Measurements from ENCODE around the gene LRRC10B. TPM values are rescaled to one million over a fixed set of nuclear protein-coding genes. Genes with fewer than 3 reads are reported as not detected.

Gene LRRC10B
- total and polyA plus RNA-seq, 2 experiments from 2014 or later, result 0.43 TPM; not detected in 1

GRCh38 chr11:61505640-61506155 lies 2.9 kb upstream of the LRRC10B start:
- no peak overlapping the region for H3K27ac ChIP-seq
- TF ChIP-seq EZH2phosphoT487 (IDR thresholded peaks at IDR 0.05; ENCODE audit: insufficient read depth, low read depth), result no peak
- no peak for TF ChIP-seq EZH2 (IDR thresholded peaks at IDR 0.05; ENCODE audit: insufficient read depth, poor library complexity, severe bottlenecking)
- H3K36me3 ChIP-seq (ENCODE audit: low read depth), result no peaks in the 10 kb centered on the region
- H3K4me1 ChIP-seq (ENCODE audit: insufficient read depth), result no peaks in the 10 kb centered on the region
- no peaks in the 10 kb centered on the region for H3K9me3 ChIP-seq (ENCODE audit: low read depth)
- no peaks in the 10 kb centered on the region for H3K79me2 ChIP-seq (ENCODE audit: insufficient read depth)
- peak; percentile 37 for DNase-seq
- no peak overlapping the region for H3K9ac ChIP-seq
- no peaks in the 10 kb centered on the region for H3K9me2 ChIP-seq (ENCODE audit: insufficient read depth)
- H3K4me2 ChIP-seq (ENCODE audit: unreplicated experiment), result no peak overlapping the region
- H4K20me1 ChIP-seq (ENCODE audit: insufficient read depth), result no peaks in the 10 kb centered on the region
- peaks cover 29% of the 10 kb centered on the region for H3K27me3 ChIP-seq (replicated peaks; ENCODE audit: insufficient read depth)
- no peaks in the 10 kb centered on the region for H3F3A ChIP-seq (ENCODE audit: insufficient read depth)
- H2AFZ ChIP-seq, result no peak overlapping the region
- in situ Hi-C loops (cut with MboI), result no loop called here
- WGBS, 2 experiments (ENCODE audit: low coverage in 1 of 2, low lambda C conversion rate in 2 of 2, missing lambda C conversion rate in 2 of 2), result 39 to 44% methylated on average over 8 to 10 of the region's 10 CpGs
- no peak overlapping the region for H3K4me3 ChIP-seq

DNA sequence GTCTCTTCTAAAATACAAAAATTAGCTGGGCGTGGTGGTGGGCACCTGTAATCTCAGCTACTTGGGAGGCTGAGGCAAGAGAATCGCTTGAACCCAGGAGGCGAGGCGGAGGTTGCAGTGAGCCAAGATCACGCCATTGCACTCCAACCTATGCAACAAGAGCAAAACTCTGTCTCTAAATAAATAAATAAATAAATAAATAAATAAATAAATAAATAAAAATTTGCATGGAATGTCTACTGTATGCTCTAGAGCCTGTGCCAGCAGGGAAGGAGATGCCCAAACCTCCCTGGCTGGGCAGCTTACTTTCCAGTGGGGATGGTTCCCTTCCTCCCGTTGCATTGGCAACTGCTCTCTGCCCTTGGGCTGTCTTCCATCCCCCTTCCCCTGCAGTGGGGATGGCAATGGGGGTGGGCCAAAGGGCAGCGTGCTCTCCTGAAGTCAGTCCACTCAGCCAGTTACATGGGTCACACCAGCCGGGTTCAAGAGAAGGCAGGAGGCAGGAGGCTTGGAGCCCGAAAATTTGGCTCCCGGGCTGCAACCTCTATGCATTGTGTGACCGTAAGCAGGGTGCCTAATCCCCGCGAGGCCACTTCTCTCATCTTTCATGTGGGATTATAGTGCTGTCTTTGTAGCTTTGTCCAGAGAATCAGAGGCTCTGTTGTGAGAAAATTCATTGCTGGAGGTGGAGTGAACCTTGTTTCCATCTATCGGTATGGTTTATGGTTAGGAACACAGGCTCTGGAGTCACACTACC lies 1.4 kb upstream of the LRRC10B start:
- Histone ChIP-seq H3K4me3 (no peak overlapping the region), H3K9me2 (ENCODE audit: insufficient read depth) (no peaks in the 10 kb centered on the region), H3K9me3 (ENCODE audit: low read depth) (no peaks in the 10 kb centered on the region), H3K4me2 (ENCODE audit: unreplicated experiment) (no peak overlapping the region), H3F3A (ENCODE audit: insufficient read depth) (no peaks in the 10 kb centered on the region), H4K20me1 (ENCODE audit: insufficient read depth) (no peaks in the 10 kb centered on the region), H3K27ac (no peak overlapping the region), H3K9ac (no peak overlapping the region), H3K79me2 (ENCODE audit: insufficient read depth) (no peaks in the 10 kb centered on the region), H3K27me3 (replicated peaks; ENCODE audit: insufficient read depth) (peaks cover 20% of the 10 kb centered on the region), H2AFZ (no peak overlapping the region), H3K36me3 (ENCODE audit: low read depth) (no peaks in the 10 kb centered on the region), H3K4me1 (ENCODE audit: insufficient read depth) (no peaks in the 10 kb centered on the region)
- in situ Hi-C loops (cut with MboI), result no loop called here
- no peak for TF ChIP-seq EZH2phosphoT487 (IDR thresholded peaks at IDR 0.05; ENCODE audit: insufficient read depth, low read depth)
- peak; percentile 19 for TF ChIP-seq EZH2 (IDR thresholded peaks at IDR 0.05; ENCODE audit: insufficient read depth, poor library complexity, severe bottlenecking)
- no peak for DNase-seq
- 58 to 68% methylated on average over 14 of the region's 14 CpGs for WGBS, 2 experiments (ENCODE audit: low coverage in 1 of 2, low lambda C conversion rate in 2 of 2, missing lambda C conversion rate in 2 of 2)

- Histone ChIP-seq H3K27ac (no peak overlapping the region), H3K9me3 (ENCODE audit: low read depth) (no peaks in the 10 kb centered on the region), H3K9ac (no peak overlapping the region), H3K4me3 (peak overlapping the region; percentile 57), H3K27me3 (replicated peaks; ENCODE audit: insufficient read depth) (peaks cover 20% of the 10 kb centered on the region), H3K9me2 (ENCODE audit: insufficient read depth) (no peaks in the 10 kb centered on the region), H3F3A (ENCODE audit: insufficient read depth) (no peaks in the 10 kb centered on the region), H3K36me3 (ENCODE audit: low read depth) (no peaks in the 10 kb centered on the region), H2AFZ (peak overlapping the region; percentile 73), H4K20me1 (ENCODE audit: insufficient read depth) (no peaks in the 10 kb centered on the region), H3K4me1 (ENCODE audit: insufficient read depth) (no peaks in the 10 kb centered on the region), H3K4me2 (ENCODE audit: unreplicated experiment) (peak overlapping the region; percentile 52), H3K79me2 (ENCODE audit: insufficient read depth) (no peaks in the 10 kb centered on the region)
- WGBS, 2 experiments (ENCODE audit: low coverage in 1 of 2, low lambda C conversion rate in 2 of 2, missing lambda C conversion rate in 2 of 2), result 9% methylated on average over 97 to 104 of the region's 117 CpGs
- DNase-seq, result peak; percentile 85
- in situ Hi-C loops (cut with MboI), result no loop called here
- no peak for TF ChIP-seq EZH2 (IDR thresholded peaks at IDR 0.05; ENCODE audit: insufficient read depth, poor library complexity, severe bottlenecking)
- TF ChIP-seq EZH2phosphoT487 (IDR thresholded peaks at IDR 0.05; ENCODE audit: insufficient read depth, low read depth), result no peak
Measured at GRCh38 chr11:61509043-61510029, 787 bp downstream of the LRRC10B start.

GRCh38 chr11:61510166-61510919 lies 1.8 kb downstream of the LRRC10B start:
- DNase-seq, result no peak
- Histone ChIP-seq H3K4me1 (ENCODE audit: insufficient read depth) (no peaks in the 10 kb centered on the region), H3K4me3 (no peak overlapping the region), H2AFZ (no peak overlapping the region), H3F3A (ENCODE audit: insufficient read depth) (no peaks in the 10 kb centered on the region), H4K20me1 (ENCODE audit: insufficient read depth) (no peaks in the 10 kb centered on the region), H3K9me3 (ENCODE audit: low read depth) (no peaks in the 10 kb centered on the region), H3K27ac (no peak overlapping the region), H3K79me2 (ENCODE audit: insufficient read depth) (no peaks in the 10 kb centered on the region), H3K9me2 (ENCODE audit: insufficient read depth) (no peaks in the 10 kb centered on the region), H3K27me3 (replicated peaks; ENCODE audit: insufficient read depth) (peaks cover 20% of the 10 kb centered on the region), H3K9ac (no peak overlapping the region), H3K36me3 (ENCODE audit: low read depth) (no peaks in the 10 kb centered on the region), H3K4me2 (ENCODE audit: unreplicated experiment) (no peak overlapping the region)
- in situ Hi-C loops (cut with MboI), result no loop called here
- 71% methylated on average over 16 of the region's 16 CpGs for WGBS, 2 experiments (ENCODE audit: low coverage in 1 of 2, low lambda C conversion rate in 2 of 2, missing lambda C conversion rate in 2 of 2)
- TF ChIP-seq EZH2 (IDR thresholded peaks at IDR 0.05; ENCODE audit: insufficient read depth, poor library complexity, severe bottlenecking), result no peak
- no peak for TF ChIP-seq EZH2phosphoT487 (IDR thresholded peaks at IDR 0.05; ENCODE audit: insufficient read depth, low read depth)
